ENCODE data around the gene B4GALT4. TPM values are rescaled to one million over a fixed set of nuclear protein-coding genes. Genes with fewer than 3 reads are reported as not detected.

Gene B4GALT4
- total and polyA plus RNA-seq, 2 of the 4 experiments (the other 2 are of a cell fraction): 27.0 to 30.3 TPM

DNA sequence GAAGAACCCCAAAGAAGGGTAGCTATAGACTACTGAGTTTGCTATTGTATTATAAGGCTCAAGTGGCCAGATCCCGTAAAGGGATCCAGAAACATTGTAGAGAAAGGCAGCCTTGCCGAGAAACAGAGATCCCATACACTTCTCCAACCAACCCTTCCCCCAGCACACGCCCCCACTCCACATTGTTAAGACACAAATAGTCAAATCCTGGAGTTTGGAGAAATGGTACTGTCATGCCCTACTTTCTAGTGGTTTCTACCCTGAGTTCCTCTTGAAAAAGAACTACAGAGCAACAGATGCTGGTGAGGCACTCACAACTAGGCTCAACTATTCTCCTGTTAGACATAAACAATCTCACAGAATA lies 33.2 kb downstream of the B4GALT4 start:
- DNase-seq: no peak
- Histone ChIP-seq H3K4ac (ENCODE audit: low read depth, low read length) (peak overlapping the region; percentile 29; the same call in 1 of the 2 replicates), H3K9me1 (ENCODE audit: insufficient read depth, low read length) (peaks cover 12% of the 10 kb centered on the region; the same call in 1 of the 2 replicates), H3K4me3 (ENCODE audit: insufficient read depth, low read depth, low read length) (no peak overlapping the region), H3K56ac (ENCODE audit: extremely low read depth, insufficient read depth, low read length) (no peak overlapping the region), H2AFZ (replicated peaks; ENCODE audit: low read length, poor library complexity) (no peak overlapping the region), H3K4me2 (ENCODE audit: low read depth, low read length) (no peak overlapping the region), H4K20me1 (ENCODE audit: insufficient read depth, low read length) (no peaks in the 10 kb centered on the region), H4K8ac (ENCODE audit: low read depth in 2 of 2, low read length in 2 of 2) (no peak overlapping the region; a peak in 1 of 4 replicates), H3K9me3 (ENCODE audit: control insufficient read depth, insufficient read depth, low read length) (no peaks in the 10 kb centered on the region), H2BK15ac (ENCODE audit: low read depth, low read length) (no peak overlapping the region), H2AK5ac (ENCODE audit: low read depth, low read length) (no peak overlapping the region), H4K5ac (ENCODE audit: low read depth, low read length) (peak overlapping the region; percentile 60; the same call in 1 of the 2 replicates), H3K4me1 (ENCODE audit: control insufficient read depth, insufficient read depth, low read length) (peaks cover 17% of the 10 kb centered on the region), H2BK120ac (ENCODE audit: low read depth, low read length) (0 out of 2 replicates have a peak overlapping the region, but pooled peaks have one; percentile 9), H3K27ac (ENCODE audit: insufficient read depth, low read length) (peak overlapping the region; percentile 37; the same call in 1 of the 2 replicates), H3K36me3 (ENCODE audit: control insufficient read depth, insufficient read depth, low read length) (peaks cover 17% of the 10 kb centered on the region), H3K79me1 (ENCODE audit: low read depth in 1 of 2, low read length in 2 of 2) (no peaks in the 10 kb centered on the region), H2AK9ac (replicated peaks; ENCODE audit: low read depth, low read length, poor library complexity) (no peak overlapping the region), H2BK20ac (ENCODE audit: low read depth, low read length) (no peak overlapping the region), H2BK5ac (ENCODE audit: low read depth, low read length, poor library complexity, severe bottlenecking) (peak overlapping the region; percentile 67), H3K27me3 (ENCODE audit: control insufficient read depth, insufficient read depth, low read length) (no peaks in the 10 kb centered on the region), H3K9ac (ENCODE audit: low read depth, low read length) (no peak overlapping the region), H4K91ac (ENCODE audit: insufficient read depth, low read depth, low read length) (peak overlapping the region; percentile 0; the same call in 1 of the 2 replicates), H3K23ac (ENCODE audit: low read depth, low read length) (no peak overlapping the region), H3K18ac (ENCODE audit: low read depth, low read length) (peak overlapping the region; percentile 7; the same call in 1 of the 2 replicates), H3K14ac (replicated peaks; ENCODE audit: low read depth, low read length) (no peak overlapping the region)
- ATAC-seq (ENCODE audit: low read depth): peak; percentile 12
- dilution Hi-C loops (cut with HindIII; ENCODE audit: low sequenced_read_pairs, unreplicated experiment) (no loop called here), in situ Hi-C loops (cut with MboI; ENCODE audit: low sequenced_read_pairs) (no loop called here), intact Hi-C loops (cut with micrococcal nuclease) (loop anchor here (2.0 kb wide), 1 partner anchor 63 kb away; no protein-coding TSS in a partner anchor)
- TF ChIP-seq BHLHE40 (IDR thresholded peaks at IDR 0.05; ENCODE audit: low read depth, low read length): no peak
- no peak for TF ChIP-seq RAD21 (IDR thresholded peaks at IDR 0.05; ENCODE audit: low read length)
- TF ChIP-seq, protein P1, sequence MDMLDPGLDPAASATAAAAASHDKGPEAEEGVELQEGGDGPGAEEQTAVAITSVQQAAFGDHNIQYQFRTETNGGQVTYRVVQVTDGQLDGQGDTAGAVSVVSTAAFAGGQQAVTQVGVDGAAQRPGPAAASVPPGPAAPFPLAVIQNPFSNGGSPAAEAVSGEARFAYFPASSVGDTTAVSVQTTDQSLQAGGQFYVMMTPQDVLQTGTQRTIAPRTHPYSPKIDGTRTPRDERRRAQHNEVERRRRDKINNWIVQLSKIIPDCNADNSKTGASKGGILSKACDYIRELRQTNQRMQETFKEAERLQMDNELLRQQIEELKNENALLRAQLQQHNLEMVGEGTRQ (IDR thresholded peaks at IDR 0.05; ENCODE audit: low read depth, low read length): no peak
- no peak for TF ChIP-seq MAFK (IDR thresholded peaks at IDR 0.05; ENCODE audit: low read depth, low read length)
- TF ChIP-seq CHD1 (IDR thresholded peaks at IDR 0.05; ENCODE audit: low read depth, low read length): no peak
- no peak for TF ChIP-seq RFX5 (IDR thresholded peaks at IDR 0.05; ENCODE audit: low read depth, low read length)
- TF ChIP-seq, protein P2, sequence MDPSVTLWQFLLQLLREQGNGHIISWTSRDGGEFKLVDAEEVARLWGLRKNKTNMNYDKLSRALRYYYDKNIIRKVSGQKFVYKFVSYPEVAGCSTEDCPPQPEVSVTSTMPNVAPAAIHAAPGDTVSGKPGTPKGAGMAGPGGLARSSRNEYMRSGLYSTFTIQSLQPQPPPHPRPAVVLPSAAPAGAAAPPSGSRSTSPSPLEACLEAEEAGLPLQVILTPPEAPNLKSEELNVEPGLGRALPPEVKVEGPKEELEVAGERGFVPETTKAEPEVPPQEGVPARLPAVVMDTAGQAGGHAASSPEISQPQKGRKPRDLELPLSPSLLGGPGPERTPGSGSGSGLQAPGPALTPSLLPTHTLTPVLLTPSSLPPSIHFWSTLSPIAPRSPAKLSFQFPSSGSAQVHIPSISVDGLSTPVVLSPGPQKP (IDR thresholded peaks at IDR 0.05; ENCODE audit: borderline replicate concordance, low read depth, low read length): no peak
- no peak for TF ChIP-seq NFE2L2 (IDR thresholded peaks at IDR 0.05; ENCODE audit: low read depth, low read length)
- TF ChIP-seq SMC3 (IDR thresholded peaks at IDR 0.05; ENCODE audit: low read depth, low read length): no peak
- no peak for TF ChIP-seq FOS (IDR thresholded peaks at IDR 0.05; ENCODE audit: low read depth, low read length)
- TF ChIP-seq, protein P3, sequence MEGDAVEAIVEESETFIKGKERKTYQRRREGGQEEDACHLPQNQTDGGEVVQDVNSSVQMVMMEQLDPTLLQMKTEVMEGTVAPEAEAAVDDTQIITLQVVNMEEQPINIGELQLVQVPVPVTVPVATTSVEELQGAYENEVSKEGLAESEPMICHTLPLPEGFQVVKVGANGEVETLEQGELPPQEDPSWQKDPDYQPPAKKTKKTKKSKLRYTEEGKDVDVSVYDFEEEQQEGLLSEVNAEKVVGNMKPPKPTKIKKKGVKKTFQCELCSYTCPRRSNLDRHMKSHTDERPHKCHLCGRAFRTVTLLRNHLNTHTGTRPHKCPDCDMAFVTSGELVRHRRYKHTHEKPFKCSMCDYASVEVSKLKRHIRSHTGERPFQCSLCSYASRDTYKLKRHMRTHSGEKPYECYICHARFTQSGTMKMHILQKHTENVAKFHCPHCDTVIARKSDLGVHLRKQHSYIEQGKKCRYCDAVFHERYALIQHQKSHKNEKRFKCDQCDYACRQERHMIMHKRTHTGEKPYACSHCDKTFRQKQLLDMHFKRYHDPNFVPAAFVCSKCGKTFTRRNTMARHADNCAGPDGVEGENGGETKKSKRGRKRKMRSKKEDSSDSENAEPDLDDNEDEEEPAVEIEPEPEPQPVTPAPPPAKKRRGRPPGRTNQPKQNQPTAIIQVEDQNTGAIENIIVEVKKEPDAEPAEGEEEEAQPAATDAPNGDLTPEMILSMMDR (conservative IDR thresholded peaks at IDR 0.05; ENCODE audit: low read depth, low read length): no peak
- TF ChIP-seq POLR2A (IDR thresholded peaks at IDR 0.05; ENCODE audit: low read depth, low read length): no peak
- no peak for TF ChIP-seq MXI1 (IDR thresholded peaks at IDR 0.05; ENCODE audit: borderline replicate concordance, low read depth, low read length)
- TF ChIP-seq RCOR1 (IDR thresholded peaks at IDR 0.05; ENCODE audit: insufficient replicate concordance, low read length): no peak
- no peak for TF ChIP-seq MAZ (IDR thresholded peaks at IDR 0.05; ENCODE audit: borderline replicate concordance, low read depth, low read length)
- TF ChIP-seq CEBPB (IDR thresholded peaks at IDR 0.05; ENCODE audit: low read depth, low read length): no peak
- ChIA-PET POLR2A (ENCODE audit: unreplicated experiment) (no interaction called here), CTCF (no interaction called here)
- BruUV-seq (replicated peaks): no TSS peak
- WGBS, 2 experiments (ENCODE audit: extremely low coverage in 2 of 2, insufficient read length in 1 of 2): no CpG with 5 or more reads among the region's 3 CpGs
